RKO (cell line): ENCODE data around the gene VIT.

Source experiments
- DNase-seq: peaks from one replicate; pipeline ENCODE4 v3.0.0-alpha.2; 2016; ENCODE audit warnings: low spot score

Gene VIT

GRCh38 chr2:36770542-36771287, 74.2 kb downstream of the VIT start:
- peak; percentile 63 for DNase-seq

- DNase-seq, result no peak
Observed at GRCh38 chr2:36771671-36772070, 75.2 kb downstream of the VIT start.

- DNase-seq, result no peak
Observed at GRCh38 chr2:36773947-36774346, 77.4 kb downstream of the VIT start.

GRCh38 chr2:36775261-36775660, 78.8 kb downstream of the VIT start:
- no peak for DNase-seq

DNA sequence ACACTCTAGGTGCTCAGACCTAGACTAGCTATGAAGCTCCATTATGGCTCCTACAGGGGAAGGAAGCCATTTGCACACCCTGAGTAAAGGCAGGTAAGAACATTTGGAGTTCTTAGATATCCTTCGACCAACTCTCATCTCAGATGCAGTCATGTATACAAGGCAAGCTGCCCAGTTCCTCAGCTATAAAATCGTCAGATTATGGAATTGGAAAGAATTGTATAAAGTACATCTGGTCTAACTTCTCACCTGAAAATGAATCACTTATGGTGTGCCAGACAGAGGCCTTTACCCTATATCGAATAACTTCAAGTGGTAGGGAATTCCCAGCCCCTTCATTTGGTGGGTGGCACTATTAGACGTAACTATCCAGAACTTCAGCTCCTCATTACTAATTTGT, 79.3 kb downstream of the VIT start:
- no peak for DNase-seq

GRCh38 chr2:36777272-36777671, 80.8 kb downstream of the VIT start:
- no peak for DNase-seq

GRCh38 chr2:36777788-36778187, 81.3 kb downstream of the VIT start:
- DNase-seq, result no peak

- DNase-seq, result no peak
Observed at GRCh38 chr2:36779462-36779861, 83.0 kb downstream of the VIT start.

- DNase-seq, result peak; percentile 75
Observed at GRCh38 chr2:36780231-36780839, 83.8 kb downstream of the VIT start.

GRCh38 chr2:36781907-36782720, 85.6 kb downstream of the VIT start:
- no peak for DNase-seq

GRCh38 chr2:36783246-36783645, 86.7 kb downstream of the VIT start:
- DNase-seq, result no peak

- DNase-seq, result peak; percentile 65
Observed at GRCh38 chr2:36785179-36785795, 88.8 kb downstream of the VIT start.

GRCh38 chr2:36789181-36789804, 92.8 kb downstream of the VIT start:
- no peak for DNase-seq

DNA sequence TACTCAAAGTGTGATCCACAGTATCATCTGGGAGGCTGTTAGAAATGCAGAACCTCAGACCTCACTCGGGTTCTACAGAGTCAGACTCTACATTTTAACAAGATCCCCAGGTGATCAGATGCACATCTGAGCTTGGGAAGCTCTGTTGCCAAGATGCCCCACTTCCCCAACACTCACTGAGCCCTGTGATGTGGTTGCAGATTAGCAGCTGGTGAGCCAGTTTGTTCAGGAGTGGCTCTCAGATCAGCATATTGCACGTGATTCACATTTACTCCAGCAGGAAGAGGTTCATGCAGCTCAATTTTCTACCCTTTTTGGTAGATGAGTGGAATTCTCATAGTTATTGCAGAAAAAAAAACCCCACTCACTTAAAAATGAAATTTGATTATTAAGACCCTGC, 96.4 kb downstream of the VIT start:
- DNase-seq, result no peak

GRCh38 chr2:36797324-36798070, 101.0 kb downstream of the VIT start:
- no peak for DNase-seq

- no peak for DNase-seq
Observed at GRCh38 chr2:36798724-36799123, 102.2 kb downstream of the VIT start.

DNA sequence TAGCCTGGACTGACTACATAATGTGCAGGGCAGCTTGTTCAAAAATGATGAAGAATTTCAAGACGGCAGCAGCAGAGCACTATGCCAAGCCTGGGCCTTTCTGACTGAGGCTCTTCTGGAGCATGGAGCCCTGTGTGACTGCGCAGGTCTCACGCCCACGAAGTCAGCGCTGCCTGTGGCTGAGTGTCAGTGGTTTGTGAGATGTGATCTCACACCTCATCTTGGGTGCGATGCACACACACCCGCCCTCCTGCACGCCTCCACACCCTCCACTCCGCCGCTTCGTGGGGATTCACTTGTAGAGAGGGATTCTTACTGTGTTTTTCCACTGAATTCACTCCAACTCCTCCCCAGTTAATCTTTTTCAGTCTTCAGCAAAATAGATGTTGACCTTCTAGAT, 103.9 kb downstream of the VIT start:
- no peak for DNase-seq

- no peak for DNase-seq
Observed at GRCh38 chr2:36801088-36801487, 104.6 kb downstream of the VIT start.

GRCh38 chr2:36802952-36803351, 106.4 kb downstream of the VIT start:
- DNase-seq, result no peak

GRCh38 chr2:36805635-36806224, 109.2 kb downstream of the VIT start:
- no peak for DNase-seq
